Choroid plexus epithelial cell (primary cell): Measurements from ENCODE around the gene CORIN.
"Not testable (repeated sequence)": the region's sequence is repeated elsewhere in the genome, so short reads cannot be mapped to it uniquely, and the experiment has no call there.

Experiments used
- DNase-seq: peaks from one replicate; pipeline ENCODE4 v3.0.0-alpha.2; 2010; ENCODE audit warnings: low read depth
- H3K4me3 ChIP-seq: 2 replicates; pipeline ENCODE4 v1.5.1; 2011; ENCODE audit warnings: low read depth, mild to moderate bottlenecking, control low read depth, low read length, moderate library complexity
- CTCF ChIP-seq: conservative IDR thresholded peaks from 2 replicates; pipeline ENCODE4 v1.5.1; 2011; ENCODE audit warnings: low read depth, mild to moderate bottlenecking, control low read depth, inconsistent platforms, low read length, moderate library complexity

Gene CORIN

DNA sequence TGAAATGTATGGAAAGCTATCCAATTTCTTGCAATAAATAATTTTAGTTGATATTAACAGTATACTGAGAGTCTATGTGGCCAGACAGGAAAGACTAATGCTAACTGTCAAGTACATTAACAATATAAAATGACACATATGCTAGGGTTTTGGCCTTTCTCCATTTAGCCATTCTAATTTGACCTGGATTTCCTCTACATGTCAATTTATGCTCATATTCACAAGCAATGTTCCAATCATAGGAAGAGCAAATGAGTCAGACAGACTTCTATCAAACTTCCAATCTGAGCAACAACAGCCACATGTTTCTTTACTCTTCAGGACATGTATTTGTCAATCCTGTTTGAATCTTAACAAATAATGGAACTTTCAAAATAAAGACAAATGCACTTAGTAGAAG is 53.6 kb downstream of the CORIN start:
- no peak overlapping the region for H3K4me3 ChIP-seq
- peak; percentile 10 for DNase-seq
- TF ChIP-seq CTCF = no peak

GRCh38 chr4:47776353-47776752 is 61.5 kb downstream of the CORIN start:
- no peak for TF ChIP-seq CTCF
- no peak overlapping the region for H3K4me3 ChIP-seq
- DNase-seq = no peak

GRCh38 chr4:47774079-47774478 is 63.8 kb downstream of the CORIN start:
- no peak for TF ChIP-seq CTCF
- no peak overlapping the region for H3K4me3 ChIP-seq
- no peak for DNase-seq

DNA sequence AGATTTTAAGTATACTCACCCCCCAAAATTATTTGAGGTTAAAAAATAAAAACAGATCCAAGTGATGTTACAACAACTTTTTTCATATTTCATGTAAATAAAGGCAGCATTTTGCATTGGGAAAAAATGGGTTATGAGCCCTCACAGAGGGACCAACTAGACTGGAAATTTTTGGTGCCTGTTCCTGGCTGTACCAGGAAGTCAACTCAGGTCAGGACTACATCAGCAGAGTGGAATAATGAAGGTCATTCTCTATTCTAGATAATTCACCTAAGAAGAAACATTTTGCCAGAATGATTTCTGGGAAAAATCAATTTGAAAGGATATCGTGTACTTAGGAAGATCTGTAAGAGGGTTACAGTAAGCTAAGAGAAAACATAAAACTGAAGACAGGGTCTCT is 66.8 kb downstream of the CORIN start:
- no peak overlapping the region for H3K4me3 ChIP-seq
- TF ChIP-seq CTCF = no peak
- no peak for DNase-seq

DNA sequence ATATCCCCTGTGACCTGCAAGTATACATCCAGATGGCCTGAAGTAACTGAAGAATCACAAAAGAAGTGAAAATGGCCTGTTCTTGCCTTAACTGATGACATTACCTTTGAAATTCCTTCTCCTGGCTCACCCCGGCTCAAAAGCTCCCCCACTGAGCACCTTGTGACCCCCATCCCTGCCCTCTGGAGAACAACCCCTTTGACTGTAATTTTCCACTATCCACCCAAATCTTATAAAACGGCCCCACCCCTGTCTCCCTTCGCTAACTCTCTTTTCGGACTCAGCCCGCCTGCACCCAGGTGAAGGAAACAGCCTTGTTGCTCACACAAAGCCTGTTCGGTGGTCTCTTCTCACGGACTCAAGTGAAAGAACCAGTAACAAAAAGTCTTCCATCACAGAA is 69.9 kb downstream of the CORIN start:
- DNase-seq, H3K4me3 ChIP-seq: not testable (repeated sequence)

- TF ChIP-seq CTCF = no peak
- DNase-seq = no peak
- H3K4me3 ChIP-seq = no peak overlapping the region
Observed at GRCh38 chr4:47763279-47763678, 74.6 kb downstream of the CORIN start.

DNA sequence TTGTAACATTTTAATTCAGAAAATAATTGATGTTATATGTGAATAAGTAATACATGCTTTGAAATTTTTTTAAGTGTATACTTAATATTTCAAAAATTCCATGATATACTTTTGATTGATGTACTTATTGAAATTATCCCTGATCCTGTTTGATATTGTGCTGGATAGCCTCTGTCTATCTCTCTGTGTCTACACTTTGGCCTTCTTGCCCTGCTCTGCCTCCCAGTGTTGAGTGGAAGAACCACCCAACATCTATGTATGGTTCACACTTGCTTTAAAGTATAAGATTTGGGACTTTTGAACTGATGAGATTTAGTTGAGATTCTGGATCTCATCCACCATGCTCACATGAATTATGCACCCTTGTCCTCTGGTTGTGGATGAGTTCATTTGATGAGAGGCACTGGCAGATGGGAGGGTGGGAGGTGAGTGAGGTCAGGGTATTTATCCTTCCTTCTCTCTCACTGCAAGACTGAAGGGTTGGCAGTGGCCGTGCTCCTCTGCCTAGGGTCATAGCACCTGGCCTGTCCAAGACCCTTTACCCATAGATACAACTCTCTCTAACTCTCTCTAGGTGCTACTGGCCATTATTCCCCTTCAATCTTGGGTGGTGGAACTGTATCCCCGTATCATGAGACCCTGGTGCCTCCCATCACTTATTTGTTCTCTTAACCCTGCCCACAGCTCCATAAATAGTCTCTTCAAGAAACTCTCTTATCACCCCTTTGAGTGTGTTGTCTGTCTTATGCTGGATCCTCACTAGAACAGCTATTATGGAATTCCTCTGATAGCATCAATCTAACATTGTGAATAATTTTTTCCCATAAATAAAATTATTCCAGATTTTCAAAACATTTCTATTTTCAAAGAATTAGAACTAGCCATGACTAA is 75.2 kb downstream of the CORIN start:
- no peak for TF ChIP-seq CTCF
- no peak for DNase-seq
- no peak overlapping the region for H3K4me3 ChIP-seq

- not testable (repeated sequence) for DNase-seq, H3K4me3 ChIP-seq
Observed at GRCh38 chr4:47753316-47753715, 84.6 kb downstream of the CORIN start.
